Choroid plexus epithelial cell (primary cell): ENCODE data around the gene TRIM33.
"Not testable (repeated sequence)": the region's sequence is repeated elsewhere in the genome, so short reads cannot be mapped to it uniquely, and the experiment has no call there.

Experiments
- DNase-seq: peaks from one replicate; pipeline ENCODE4 v3.0.0-alpha.2; 2010; ENCODE audit warnings: low read depth
- H3K4me3 ChIP-seq: 2 replicates; pipeline ENCODE4 v1.5.1; 2011; ENCODE audit warnings: low read depth, mild to moderate bottlenecking, control low read depth, low read length, moderate library complexity
- TF ChIP-seq, protein P1 (sequence below): conservative IDR thresholded peaks from 2 replicates; pipeline ENCODE4 v1.5.1; 2011; ENCODE audit warnings: low read depth, mild to moderate bottlenecking, control low read depth, inconsistent platforms, low read length, moderate library complexity

TRIM33 gene

DNA sequence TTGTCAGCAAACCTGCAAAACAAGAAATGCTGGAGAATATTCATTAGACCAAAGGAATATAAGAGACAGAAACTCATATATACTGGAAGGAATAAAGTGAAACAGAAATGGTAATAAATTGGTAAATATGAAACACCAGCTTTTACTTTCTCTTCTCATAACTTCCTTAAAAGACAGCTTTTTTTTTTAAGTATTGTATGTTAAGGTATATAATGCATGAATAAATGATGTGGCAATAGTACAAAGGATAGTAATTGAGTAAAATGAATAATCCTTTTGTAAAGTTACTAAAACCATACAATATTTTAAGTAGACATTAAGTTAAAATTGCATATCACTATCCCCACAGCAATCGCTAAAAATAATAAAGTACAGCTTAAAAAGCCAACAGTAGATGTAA, 64.8 kb downstream of the TRIM33 start:
- no peak for DNase-seq
- TF ChIP-seq, protein P1, sequence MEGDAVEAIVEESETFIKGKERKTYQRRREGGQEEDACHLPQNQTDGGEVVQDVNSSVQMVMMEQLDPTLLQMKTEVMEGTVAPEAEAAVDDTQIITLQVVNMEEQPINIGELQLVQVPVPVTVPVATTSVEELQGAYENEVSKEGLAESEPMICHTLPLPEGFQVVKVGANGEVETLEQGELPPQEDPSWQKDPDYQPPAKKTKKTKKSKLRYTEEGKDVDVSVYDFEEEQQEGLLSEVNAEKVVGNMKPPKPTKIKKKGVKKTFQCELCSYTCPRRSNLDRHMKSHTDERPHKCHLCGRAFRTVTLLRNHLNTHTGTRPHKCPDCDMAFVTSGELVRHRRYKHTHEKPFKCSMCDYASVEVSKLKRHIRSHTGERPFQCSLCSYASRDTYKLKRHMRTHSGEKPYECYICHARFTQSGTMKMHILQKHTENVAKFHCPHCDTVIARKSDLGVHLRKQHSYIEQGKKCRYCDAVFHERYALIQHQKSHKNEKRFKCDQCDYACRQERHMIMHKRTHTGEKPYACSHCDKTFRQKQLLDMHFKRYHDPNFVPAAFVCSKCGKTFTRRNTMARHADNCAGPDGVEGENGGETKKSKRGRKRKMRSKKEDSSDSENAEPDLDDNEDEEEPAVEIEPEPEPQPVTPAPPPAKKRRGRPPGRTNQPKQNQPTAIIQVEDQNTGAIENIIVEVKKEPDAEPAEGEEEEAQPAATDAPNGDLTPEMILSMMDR: no peak
- no peak overlapping the region for H3K4me3 ChIP-seq

DNA sequence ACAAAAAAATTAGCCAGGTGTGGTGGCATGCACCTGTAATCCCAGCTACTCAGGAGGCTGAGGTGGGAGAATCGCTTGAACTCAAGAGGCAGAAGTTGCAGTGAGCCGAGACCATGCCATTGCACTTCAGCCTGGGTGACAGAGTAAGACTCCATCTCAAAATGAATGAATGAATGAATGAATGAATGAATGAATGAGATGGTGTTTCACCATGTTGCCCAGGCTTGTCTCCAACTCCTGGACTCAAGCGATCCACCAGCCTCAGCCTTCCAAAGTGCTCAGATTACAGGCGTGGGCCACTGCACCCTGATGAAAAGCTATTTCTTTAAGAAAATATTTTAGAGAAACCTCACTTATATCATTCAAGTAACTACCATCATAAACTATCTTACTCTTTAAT, 67.8 kb downstream of the TRIM33 start:
- not testable (repeated sequence) for DNase-seq, H3K4me3 ChIP-seq

DNA sequence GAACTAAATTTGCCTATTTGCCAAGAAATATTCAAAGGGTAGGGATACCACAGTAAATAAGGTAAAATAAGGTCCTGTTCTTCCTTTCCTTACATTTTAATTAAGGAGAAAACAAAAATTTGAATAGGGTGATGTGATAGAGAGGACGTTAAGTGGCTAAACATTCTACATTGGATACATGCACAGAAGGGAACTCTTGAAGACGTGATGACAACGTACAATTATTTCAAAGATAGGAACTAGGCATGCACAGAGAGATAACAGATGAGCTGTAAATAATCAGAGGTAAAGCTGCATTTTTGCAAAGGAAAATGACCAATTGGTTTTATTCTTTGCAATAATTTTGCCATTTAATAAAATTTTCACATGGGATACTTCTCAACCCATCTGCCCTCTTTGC, 69.7 kb downstream of the TRIM33 start:
- DNase-seq: no peak
- TF ChIP-seq, protein P1: no peak
- no peak overlapping the region for H3K4me3 ChIP-seq

DNA sequence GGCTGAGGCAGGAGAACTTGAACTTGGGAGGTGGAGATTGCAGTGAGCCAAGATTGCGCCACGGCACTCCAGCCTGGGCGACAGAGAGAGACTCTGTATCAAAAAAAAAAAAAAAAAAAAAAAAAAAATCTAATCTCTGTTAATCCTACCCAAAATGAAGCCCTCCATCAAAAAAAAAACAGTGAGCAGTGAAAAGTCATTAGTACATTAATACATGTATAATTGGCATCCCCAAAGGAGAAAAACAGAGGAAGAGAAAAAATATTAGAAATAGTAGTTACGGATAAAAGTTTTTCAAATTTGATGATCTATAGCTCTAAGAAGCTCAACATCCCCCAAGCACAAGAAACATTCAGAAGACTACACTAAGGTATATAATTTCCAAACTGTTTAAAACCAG, 71.6 kb downstream of the TRIM33 start:
- TF ChIP-seq, protein P1: no peak
- no peak overlapping the region for H3K4me3 ChIP-seq
- DNase-seq: no peak

DNA sequence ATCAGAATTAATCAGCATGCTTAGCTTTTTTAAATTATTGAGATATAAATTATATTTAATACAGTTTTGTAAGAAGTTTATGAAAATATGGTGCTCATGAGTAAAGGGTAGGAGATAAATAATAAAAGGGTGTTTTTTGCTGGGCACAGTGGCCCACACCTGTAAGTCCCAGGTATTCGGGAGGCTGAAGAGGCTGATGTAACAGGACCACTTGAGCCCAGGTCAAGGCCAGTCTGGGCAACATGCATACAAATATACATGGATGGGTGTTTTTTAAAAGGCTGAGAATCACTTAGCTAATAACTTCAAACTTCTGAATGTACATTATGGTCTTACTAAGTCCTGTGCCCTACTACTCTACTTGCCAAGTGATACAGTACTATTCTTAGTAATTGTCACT, 73.2 kb downstream of the TRIM33 start:
- no peak for DNase-seq
- no peak overlapping the region for H3K4me3 ChIP-seq
- TF ChIP-seq, protein P1: no peak

DNA sequence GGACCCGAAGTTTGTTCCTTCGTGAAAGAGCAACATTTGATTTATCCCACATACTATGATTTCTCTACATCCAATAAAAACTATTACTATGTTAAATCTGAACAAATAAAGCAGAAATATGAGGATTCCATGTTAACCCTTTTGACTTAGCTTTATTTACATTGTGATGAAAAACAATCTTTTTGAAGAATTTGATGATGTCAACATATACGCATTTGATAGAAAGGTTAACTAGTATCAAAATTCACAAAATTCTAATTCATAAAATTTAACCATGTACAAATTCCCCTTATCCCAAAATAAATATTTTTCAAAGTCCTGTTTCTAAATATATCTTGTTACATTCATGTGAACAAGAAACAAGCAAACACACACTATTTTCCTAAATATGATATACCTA, 74.2 kb downstream of the TRIM33 start:
- H3K4me3 ChIP-seq: no peak overlapping the region
- TF ChIP-seq, protein P1: no peak
- DNase-seq: no peak

DNA sequence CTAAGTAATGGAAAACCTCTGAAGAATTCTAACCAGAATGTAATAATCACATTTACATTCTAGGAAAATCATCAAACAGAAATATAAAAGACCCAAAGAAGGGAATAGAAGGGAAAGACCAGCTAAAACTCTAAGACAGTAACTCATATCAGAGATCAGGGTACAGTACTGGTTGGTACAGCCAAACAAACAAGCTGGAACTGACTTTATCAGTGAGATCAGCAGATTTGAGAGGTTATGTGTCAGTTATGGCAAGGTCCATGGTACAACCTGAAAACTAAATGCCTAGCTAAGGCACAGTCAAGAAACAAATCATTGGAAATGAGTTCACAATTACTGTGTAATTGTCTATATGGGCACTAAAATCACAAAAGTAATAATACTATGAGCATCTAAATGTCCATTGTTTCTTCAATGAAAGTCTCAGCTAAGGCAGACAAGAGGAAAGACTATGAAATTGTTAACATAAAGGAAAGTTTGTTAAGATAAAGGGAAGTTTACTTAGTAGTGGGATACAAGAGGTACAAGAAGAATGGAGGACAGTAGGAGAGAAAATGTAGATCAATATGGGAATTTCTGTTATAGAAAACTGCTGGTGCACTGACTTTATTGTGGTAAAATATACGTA, 75.8 kb downstream of the TRIM33 start:
- no peak overlapping the region for H3K4me3 ChIP-seq
- DNase-seq: peak; percentile 25
- TF ChIP-seq, protein P1: no peak
